Pancreas (tissue), 10 donors: ENCODE measurements around the gene PTPRD. TPM values are rescaled to one million over a fixed set of nuclear protein-coding genes. Genes with fewer than 3 reads are reported as not detected.

Source experiments
- ATAC-seq, 4 donors: fragments of 200-7000 bp; cut with Tn5 transposase; one replicate each; pipeline versions ENCODE4 v1.8.0 to v1.9.1; 2020; ENCODE audit warnings: mild to moderate bottlenecking in 4 of 4, moderate library complexity in 4 of 4
- DNase-seq, 6 donors: peaks; one replicate each; pipeline ENCODE4 v3.0.0-alpha.2; 2020
- FAIRE-seq: peaks from 2 replicates; lab custom pipeline; 2012; peaks lifted over from hg19 to GRCh38; lab: Jason Lieb, UNC
- H3K27ac ChIP-seq, 4 donors: fragments of 200-600 bp; sonication (generic); 1 replicate in 3 of 4; 2 replicates in 1 of 4; pipeline versions ENCODE4 v1.5.0 to v1.8.0; 2020
- H3K27me3 ChIP-seq, 4 donors: fragments of 200-600 bp; one replicate each; pipeline ENCODE4 v1.8.0; 2021
- H3K36me3 ChIP-seq, 3 donors: fragments of 200-600 bp; sonication (generic) in 1 of 3; one replicate each; pipeline versions ENCODE4 v1.5.0 to v1.8.0; 2020 to 2021
- H3K4me1 ChIP-seq, 3 donors: fragments of 200-600 bp; one replicate each; pipeline ENCODE4 v1.8.0; 2021
- H3K4me3 ChIP-seq, 4 donors: fragments of 200-600 bp; sonication (generic) in 2 of 4; one replicate each; pipeline versions ENCODE4 v1.5.0 to v1.8.0; 2020 to 2021
- H3K9me3 ChIP-seq, 4 donors: fragments of 200-600 bp; one replicate each; pipeline ENCODE4 v1.8.0; 2021
- WGBS, 2 donors: extraction: QIAGEN DNeasy Blood & Tissue Kit; methylation state at CpG; one replicate each; pipeline ENCODE4 v1.1.7; 2013; 5-methylcytosine and 5-hydroxymethylcytosine counted together
- intact Hi-C, 3 donors: fragments of 100-400 bp; cut with DNase I; formaldehyde crosslinking; loops; one replicate each; pipeline versions ENCODE4 v1.11.1 to v1.14.2; 2022
- polyA plus RNA-seq, 2 donors: library from polyadenylated mRNA; stranded (reverse); fragments of 200-250 nt; gene quantifications; one replicate each; pipeline ENCODE4 v1.2.3, GENCODE V29; 2013
- total RNA-seq, 6 donors: library from RNA; stranded (reverse); fragmentation: NEBNext Ultra II Directional in 4 of 6; extraction: Animal tissue kit (Norgen Biotek cat#: 25700) in 4 of 6; gene quantifications; one replicate each; pipeline versions ENCODE4 v1.2.1 to v1.2.4, GENCODE V29; 2021 to 2023
- TF ChIP-seq, protein P1 (sequence below), 4 donors: fragments of 200-600 bp; sonication (generic) in 3 of 4; IDR thresholded peaks; one replicate each; pipeline versions ENCODE4 v1.5.0 to v1.8.0; 2021; ENCODE audit warnings: antibody characterized with exemption in 4 of 4
- donor health status: healthy with polysubstance abuse.
- donor health status: DM: no; HTN: no; CAD: no; lungs with moderate emphysema.
- donor health status: DM: no; HTN: no; CAD: no.
- donor health status: control.
- donor health status: control.
- donor health status: Bipolar disorder and iron deficiency.
- donor health status: DM: yes; HTN: yes; CAD: no.
- donor health status: DM: no; HTN: no; CAD: no.
- donor health status: DM: no; HTN: no; CAD: no.
- donor health status: DM: yes; HTN: yes; CAD: no.

PTPRD gene
- total and polyA plus RNA-seq, 8 donors, result 2.1 to 21.7 (median 5.1) TPM

DNA sequence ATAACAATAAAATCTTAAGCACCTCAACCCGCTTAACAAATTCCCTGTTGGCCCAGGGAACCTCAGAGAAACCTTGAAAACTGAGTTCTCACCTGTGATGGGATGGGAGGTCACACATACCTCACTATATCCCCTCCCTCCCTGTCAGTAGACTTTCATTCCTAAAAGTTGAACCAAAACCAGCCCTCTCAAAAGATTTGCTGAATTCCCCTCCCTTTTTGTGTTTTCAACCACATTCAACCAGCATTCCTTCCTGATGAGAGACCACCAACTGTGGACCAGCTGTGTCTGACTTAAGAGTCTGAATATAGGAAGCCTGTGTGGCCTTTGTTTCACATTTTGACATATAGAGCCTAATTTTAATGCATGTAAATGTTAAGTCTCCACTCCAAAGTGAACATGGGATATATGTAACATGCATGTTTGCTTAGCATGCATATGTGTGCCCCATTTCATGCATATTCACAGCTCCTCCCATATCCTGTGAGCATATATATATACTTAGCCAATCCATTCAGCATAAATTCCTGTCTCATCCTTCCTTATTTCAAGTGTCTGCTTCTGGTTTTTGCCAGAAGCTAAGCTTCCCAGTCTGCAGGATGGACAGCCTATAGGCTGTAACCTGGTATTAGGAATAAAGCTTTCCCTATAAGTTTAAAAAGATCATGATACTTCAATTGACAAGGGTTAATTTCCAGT lies 604.6 kb downstream of the PTPRD start:
- FAIRE-seq (no peak), DNase-seq (no peak)
- TF ChIP-seq, protein P1, sequence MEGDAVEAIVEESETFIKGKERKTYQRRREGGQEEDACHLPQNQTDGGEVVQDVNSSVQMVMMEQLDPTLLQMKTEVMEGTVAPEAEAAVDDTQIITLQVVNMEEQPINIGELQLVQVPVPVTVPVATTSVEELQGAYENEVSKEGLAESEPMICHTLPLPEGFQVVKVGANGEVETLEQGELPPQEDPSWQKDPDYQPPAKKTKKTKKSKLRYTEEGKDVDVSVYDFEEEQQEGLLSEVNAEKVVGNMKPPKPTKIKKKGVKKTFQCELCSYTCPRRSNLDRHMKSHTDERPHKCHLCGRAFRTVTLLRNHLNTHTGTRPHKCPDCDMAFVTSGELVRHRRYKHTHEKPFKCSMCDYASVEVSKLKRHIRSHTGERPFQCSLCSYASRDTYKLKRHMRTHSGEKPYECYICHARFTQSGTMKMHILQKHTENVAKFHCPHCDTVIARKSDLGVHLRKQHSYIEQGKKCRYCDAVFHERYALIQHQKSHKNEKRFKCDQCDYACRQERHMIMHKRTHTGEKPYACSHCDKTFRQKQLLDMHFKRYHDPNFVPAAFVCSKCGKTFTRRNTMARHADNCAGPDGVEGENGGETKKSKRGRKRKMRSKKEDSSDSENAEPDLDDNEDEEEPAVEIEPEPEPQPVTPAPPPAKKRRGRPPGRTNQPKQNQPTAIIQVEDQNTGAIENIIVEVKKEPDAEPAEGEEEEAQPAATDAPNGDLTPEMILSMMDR (IDR thresholded peaks at IDR 0.05), result no peak

DNA sequence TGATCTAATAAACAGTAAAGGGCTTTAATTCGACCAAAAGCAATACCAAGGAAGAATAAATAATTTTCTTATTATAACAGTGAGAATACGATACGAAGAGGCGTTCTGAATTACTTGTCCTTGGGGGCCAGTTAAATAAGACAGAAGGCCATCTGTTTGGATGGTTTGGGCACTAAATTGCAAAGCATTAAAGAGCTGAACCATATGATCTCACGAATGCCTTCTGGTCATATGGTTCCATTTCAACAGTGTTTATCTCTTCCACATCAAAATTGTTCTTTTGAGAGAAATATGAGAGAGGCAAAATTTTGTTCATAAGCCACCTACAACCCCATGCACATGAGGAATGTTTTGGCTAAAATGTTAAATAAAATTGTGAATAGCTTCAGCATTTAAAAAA lies 605.4 kb downstream of the PTPRD start:
- 75 to 89% methylated on average over 5 of the region's 5 CpGs for WGBS, 2 donors
- TF ChIP-seq, protein P1 (IDR thresholded peaks at IDR 0.05), result no peak
- no peak for ATAC-seq
- Histone ChIP-seq H3K27ac (no peak overlapping the region), H3K27me3 (no peaks in the 10 kb centered on the region), H3K4me3 (no peak overlapping the region), H3K4me1 (peaks cover 0 to 12% (median 3%) of the 10 kb centered on the region in 3 donors), H3K36me3 (no peaks in the 10 kb centered on the region), H3K9me3 (no peaks in the 10 kb centered on the region)
- FAIRE-seq, result no peak
- intact Hi-C loops, result no loop called here
- DNase-seq, result no peak

More for the DNA sequence above, 604.6 kb downstream of the PTPRD start:
- no peaks in the 10 kb centered on the region for H3K27me3 ChIP-seq
- H3K4me1 ChIP-seq, result peaks cover 0 to 12% (median 3%) of the 10 kb centered on the region in 3 donors
- 31 to 68% methylated on average over 1 of the region's 1 CpG for WGBS, 2 donors
- no peak overlapping the region for H3K27ac ChIP-seq
- H3K9me3 ChIP-seq, result no peaks in the 10 kb centered on the region
- ATAC-seq, result no peak
- H3K36me3 ChIP-seq, result no peaks in the 10 kb centered on the region
- intact Hi-C loops, result no loop called here
- H3K4me3 ChIP-seq, result no peak overlapping the region

DNA sequence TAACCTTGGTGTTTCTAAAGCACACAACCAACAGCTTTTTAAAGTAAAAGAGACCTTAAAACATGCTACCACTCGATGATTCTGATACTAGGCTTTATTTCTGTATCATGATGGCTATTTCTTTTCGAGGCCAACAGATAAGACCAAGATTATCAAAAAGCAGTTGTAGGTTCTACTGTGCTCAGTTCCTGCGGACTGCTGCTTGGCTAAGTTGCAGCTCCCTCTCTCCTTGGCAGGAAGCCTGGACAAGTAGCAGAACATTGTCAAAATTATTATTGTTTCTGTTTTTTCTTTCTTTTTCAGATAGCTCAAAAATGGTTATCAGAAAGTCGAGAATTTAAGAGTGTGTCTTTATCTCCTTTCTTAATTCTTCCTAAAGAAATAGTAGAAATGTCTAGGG lies 607.6 kb downstream of the PTPRD start:
- WGBS, 2 donors, result 4 to 6% methylated on average over 4 of the region's 4 CpGs
- H3K4me3 ChIP-seq, result no peak overlapping the region
- DNase-seq, result no peak
- TF ChIP-seq, protein P1 (IDR thresholded peaks at IDR 0.05), result no peak
- no peaks in the 10 kb centered on the region for H3K27me3 ChIP-seq
- no peak overlapping the region for H3K27ac ChIP-seq
- intact Hi-C loops, result no loop called here
- FAIRE-seq, result no peak
- peak in 2 of 4 donors; percentile 43 to 52 for ATAC-seq
- H3K36me3 ChIP-seq, result no peaks in the 10 kb centered on the region
- H3K4me1 ChIP-seq, result peaks cover 0 to 12% (median 3%) of the 10 kb centered on the region in 3 donors
- H3K9me3 ChIP-seq, result no peaks in the 10 kb centered on the region

DNA sequence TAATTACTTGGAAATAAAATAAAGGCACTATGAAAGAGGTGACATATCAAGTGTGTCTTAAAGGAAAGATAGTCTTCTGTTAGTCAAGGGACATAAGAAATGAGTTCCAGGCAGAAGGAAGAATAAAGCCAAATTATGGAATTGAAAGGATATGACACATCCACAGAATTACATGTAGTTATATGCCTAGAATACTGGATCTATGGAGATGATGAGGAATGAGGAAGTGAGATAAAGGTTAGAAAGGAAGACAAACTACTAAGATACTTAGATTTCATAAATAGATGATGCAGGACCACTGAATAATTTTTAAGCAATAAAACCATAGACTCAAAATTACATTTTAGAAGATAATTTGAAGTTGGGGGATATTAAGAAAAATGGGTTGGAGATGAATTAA lies 609.8 kb downstream of the PTPRD start:
- H3K9me3 ChIP-seq, result no peaks in the 10 kb centered on the region
- FAIRE-seq (peak; percentile 17), ATAC-seq (no peak), DNase-seq (no peak)
- peaks cover 0 to 12% (median 3%) of the 10 kb centered on the region in 3 donors for H3K4me1 ChIP-seq
- intact Hi-C loops, result no loop called here
- no peaks in the 10 kb centered on the region for H3K27me3 ChIP-seq
- H3K27ac ChIP-seq, result no peak overlapping the region
- H3K4me3 ChIP-seq, result no peak overlapping the region
- TF ChIP-seq, protein P1 (IDR thresholded peaks at IDR 0.05), result no peak
- H3K36me3 ChIP-seq, result no peaks in the 10 kb centered on the region

DNA sequence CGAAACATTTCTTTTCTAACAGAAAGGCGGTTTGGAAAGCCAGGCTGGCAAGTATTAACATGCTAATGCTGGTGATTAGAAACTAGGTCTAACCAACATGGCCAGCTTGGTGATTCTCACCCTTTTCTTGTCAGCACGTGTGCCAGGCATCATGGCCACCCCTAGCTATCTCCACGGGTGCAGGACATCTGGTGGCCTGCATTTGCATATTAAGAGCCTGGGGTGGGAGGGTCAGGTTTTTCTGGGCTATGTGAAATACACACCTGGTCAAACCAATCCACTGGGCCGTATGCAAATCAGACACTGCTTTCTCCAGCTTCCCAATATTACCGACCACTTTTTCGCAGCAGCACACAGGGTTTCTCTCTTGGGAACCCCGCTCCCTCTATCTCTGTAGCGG lies 612.1 kb downstream of the PTPRD start:
- intact Hi-C loops, result no loop called here
- H3K9me3 ChIP-seq, result no peaks in the 10 kb centered on the region
- H3K27ac ChIP-seq, result no peak overlapping the region
- H3K4me1 ChIP-seq, result peaks cover 0 to 17% (median 3%) of the 10 kb centered on the region in 3 donors
- H3K36me3 ChIP-seq, result no peaks in the 10 kb centered on the region
- H3K27me3 ChIP-seq, result no peaks in the 10 kb centered on the region
- 73 to 75% methylated on average over 9 of the region's 9 CpGs for WGBS, 2 donors
- TF ChIP-seq, protein P1 (IDR thresholded peaks at IDR 0.05), result no peak
- FAIRE-seq, result no peak
- no peak for DNase-seq
- ATAC-seq, result no peak
- H3K4me3 ChIP-seq, result no peak overlapping the region
